HepG2 (cell line): Measurements from ENCODE around the gene SSR2. TPM values are rescaled to one million over a fixed set of nuclear protein-coding genes. Genes with fewer than 3 reads are reported as not detected.
A peak's percentile ranks its signal among the peaks of the same experiment; 100 is the strongest.

Experiments used
- ARID2 ChIP-seq: sonication (generic); formaldehyde crosslinking; IDR thresholded peaks from 2 replicates; pipeline ENCODE4 v1.8.1; 2022; ENCODE audit warnings: mild to moderate bottlenecking, missing genetic modification reagents, borderline replicate concordance
- BATF2 ChIP-seq: sonication (generic); formaldehyde crosslinking; IDR thresholded peaks from 2 replicates; pipeline ENCODE4 v1.8.0; 2022; ENCODE audit warnings: mild to moderate bottlenecking, missing genetic modification reagents, moderate library complexity
- CEBPG ChIP-seq: IDR thresholded peaks from 2 replicates; pipeline ENCODE4 v1.6.1; 2016
- GTF3A ChIP-seq: sonication (generic); formaldehyde crosslinking; conservative IDR thresholded peaks from 2 replicates; pipeline ENCODE4 v1.4.0; 2020; ENCODE audit warnings: mild to moderate bottlenecking, missing genetic modification reagents
- HOXA9 ChIP-seq: sonication (generic); formaldehyde crosslinking; IDR thresholded peaks from 2 replicates; pipeline ENCODE4 v1.8.1; 2022; ENCODE audit warnings: missing genetic modification reagents, mild to moderate bottlenecking, moderate library complexity, borderline replicate concordance
- JDP2 ChIP-seq: sonication (generic); formaldehyde crosslinking; IDR thresholded peaks from 2 replicates; pipeline ENCODE4 v1.8.1; 2022; ENCODE audit warnings: missing genetic modification reagents, borderline replicate concordance
- KLF9 ChIP-seq: IDR thresholded peaks from 2 replicates; pipeline ENCODE4 v1.6.1; 2016; ENCODE audit warnings: low read depth
- KMT2A ChIP-seq: sonication (generic); formaldehyde crosslinking; IDR thresholded peaks from 2 replicates; pipeline ENCODE4 v1.4.0; 2020; ENCODE audit warnings: missing genetic modification reagents
- LRRFIP1 ChIP-seq: sonication (generic); formaldehyde crosslinking; conservative IDR thresholded peaks from 2 replicates; pipeline ENCODE4 v1.4.0; 2020; ENCODE audit warnings: missing genetic modification reagents
- MEIS2 ChIP-seq: sonication (generic); formaldehyde crosslinking; IDR thresholded peaks from 2 replicates; pipeline ENCODE4 v1.9.0; 2021; ENCODE audit warnings: mild to moderate bottlenecking, missing genetic modification reagents
- NFE2L1 ChIP-seq: sonication (generic); formaldehyde crosslinking; IDR thresholded peaks from 2 replicates; pipeline ENCODE4 v1.4.0; 2020; ENCODE audit warnings: missing genetic modification reagents, mild to moderate bottlenecking, borderline replicate concordance
- NONO ChIP-seq, 2 experiments: fragments of 450-650 bp in 1 of 2; sonication (generic) in 1 of 2; formaldehyde crosslinking in 1 of 2; IDR thresholded peaks in 1 of 2; conservative IDR thresholded peaks in 1 of 2; 2 replicates each; pipeline versions ENCODE4 v1.6.1 to v1.8.0; 2017 to 2022; ENCODE audit warnings: mild to moderate bottlenecking in 1 of 2, missing genetic modification reagents in 1 of 2, moderate library complexity in 1 of 2
- REL ChIP-seq: sonication (generic); formaldehyde crosslinking; conservative IDR thresholded peaks from 2 replicates; pipeline ENCODE4 v1.8.0; 2022; ENCODE audit warnings: mild to moderate bottlenecking, missing genetic modification reagents, moderate library complexity
- SMARCC2 ChIP-seq: fragments of 450-650 bp; IDR thresholded peaks from 2 replicates; pipeline ENCODE4 v1.6.1; 2017; ENCODE audit warnings: antibody characterized with exemption, mild to moderate bottlenecking
- SOX6 ChIP-seq, 2 experiments: fragments of 450-650 bp in 1 of 2; sonication (generic) in 1 of 2; formaldehyde crosslinking in 1 of 2; IDR thresholded peaks; 2 replicates each; pipeline versions ENCODE4 v1.4.0 to v1.6.1; 2017 to 2020; ENCODE audit warnings: antibody characterized with exemption in 1 of 2, mild to moderate bottlenecking in 1 of 2, missing genetic modification reagents in 1 of 2
- TAF15 ChIP-seq: fragments of 200-400 bp; formaldehyde crosslinking; IDR thresholded peaks from one replicate; pipeline ENCODE4 v1.6.1; 2018; ENCODE audit warnings: mild to moderate bottlenecking, low read depth, low read length; ENCODE audit not compliant: poor library complexity, severe bottlenecking
- THAP11 ChIP-seq: IDR thresholded peaks from 2 replicates; pipeline ENCODE4 v1.6.1; 2016; ENCODE audit warnings: missing biosample characterization, missing genetic modification reagents
- ZFAT ChIP-seq: sonication (generic); formaldehyde crosslinking; conservative IDR thresholded peaks from 2 replicates; pipeline ENCODE4 v1.8.1; 2023; ENCODE audit warnings: missing genetic modification reagents, inconsistent platforms
- ZFP62 ChIP-seq: sonication (generic); formaldehyde crosslinking; IDR thresholded peaks from 2 replicates; pipeline ENCODE4 v1.4.0; 2020; ENCODE audit warnings: missing genetic modification reagents
- ZMYM4 ChIP-seq: sonication (generic); formaldehyde crosslinking; IDR thresholded peaks from 2 replicates; pipeline ENCODE4 v1.8.1; 2023; ENCODE audit warnings: mild to moderate bottlenecking, missing genetic modification reagents
- ZNF207 ChIP-seq: fragments of 450-650 bp; IDR thresholded peaks from 2 replicates; pipeline ENCODE4 v1.6.1; 2016; ENCODE audit warnings: antibody characterized with exemption, borderline replicate concordance
- ZNF326 ChIP-seq: sonication (generic); formaldehyde crosslinking; IDR thresholded peaks from 2 replicates; pipeline ENCODE4 v1.4.0; 2020; ENCODE audit warnings: missing genetic modification reagents, borderline replicate concordance
- ZNF549 ChIP-seq: sonication (generic); formaldehyde crosslinking; IDR thresholded peaks from 2 replicates; pipeline ENCODE4 v1.5.0; 2020; ENCODE audit warnings: missing genetic modification reagents
- ZNF639 ChIP-seq: conservative IDR thresholded peaks from 2 replicates; pipeline ENCODE4 v1.6.1; 2018; ENCODE audit warnings: missing genetic modification reagents
- ZNF772 ChIP-seq: sonication (generic); formaldehyde crosslinking; IDR thresholded peaks from 2 replicates; pipeline ENCODE4 v1.5.0; 2020; ENCODE audit warnings: mild to moderate bottlenecking, missing genetic modification reagents
- polyA plus RNA-seq, 8 experiments: library from polyadenylated mRNA; depleted of rRNA in 3 of 8; stranded (reverse) in 7 of 8; unstranded in 1 of 8; fragments of >200 nt; fragmentation: Illumina TruSeq in 4 of 8; extraction: Trizol in 4 of 8; gene quantifications; 2 replicates each; pipeline versions ENCODE4 v1.2.1 to v1.2.3, GENCODE V29; 2011 to 2016; ENCODE audit warnings: low read depth in 4 of 8, missing spikeins in 1 of 8, mixed read lengths in 1 of 8; ENCODE audit not compliant: insufficient read depth in 1 of 8
- total RNA-seq, 5 experiments: library from RNA; depleted of rRNA; stranded (reverse); fragments of >200 nt; fragmentation: Illumina TruSeq; extraction: Trizol; gene quantifications; 2 replicates each; pipeline ENCODE4 v1.2.3, GENCODE V29; 2016; ENCODE audit warnings: low read depth in 1 of 5
- TF ChIP-seq, protein P1 (sequence below): sonication (generic); formaldehyde crosslinking; IDR thresholded peaks from 2 replicates; pipeline ENCODE4 v1.5.1; 2020; ENCODE audit warnings: missing genetic modification reagents, mild to moderate bottlenecking, borderline replicate concordance

Gene SSR2
- total and polyA plus RNA-seq, 2 of the 13 experiments (the other 11 are each of a cell fraction or from before 2014, with no cell fraction given) = 284 to 461 TPM

DNA sequence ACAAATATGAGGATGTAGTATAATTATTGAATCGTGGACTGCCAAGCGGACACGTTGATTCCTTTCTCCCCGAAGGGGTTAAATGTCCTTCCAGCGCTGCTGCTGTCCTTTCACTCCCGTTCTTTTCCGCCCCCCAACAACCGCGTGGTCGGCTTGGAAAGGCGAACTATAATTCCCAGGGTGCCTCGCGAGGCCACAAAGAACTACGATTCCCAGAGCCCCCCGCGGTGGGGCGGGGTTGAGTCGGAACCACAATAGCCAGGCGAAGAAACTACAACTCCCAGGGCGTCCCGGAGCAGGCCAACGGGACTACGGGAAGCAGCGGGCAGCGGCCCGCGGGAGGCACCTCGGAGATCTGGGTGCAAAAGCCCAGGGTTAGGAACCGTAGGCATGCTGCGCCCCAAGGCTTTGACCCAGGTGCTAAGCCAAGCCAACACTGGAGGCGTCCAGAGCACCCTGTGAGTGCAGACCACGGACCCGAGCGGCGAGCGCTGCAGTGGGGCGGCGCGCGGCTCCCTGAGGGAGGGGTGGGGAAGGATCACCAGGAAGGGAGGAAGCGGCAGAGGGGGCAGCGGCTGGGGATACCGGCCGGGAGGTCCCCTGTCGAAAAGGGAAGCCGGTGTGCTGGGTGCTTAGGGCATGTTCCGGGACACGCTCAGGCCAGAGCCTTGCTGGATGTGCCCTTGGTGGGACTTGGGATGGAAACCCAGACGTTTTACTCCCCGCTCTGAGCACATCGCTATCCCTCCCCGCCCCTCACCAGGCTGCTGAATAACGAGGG is 33.9 kb upstream of the SSR2 start, which contains the start of gene LAMTOR2 (continued):
- TF ChIP-seq, protein P1, sequence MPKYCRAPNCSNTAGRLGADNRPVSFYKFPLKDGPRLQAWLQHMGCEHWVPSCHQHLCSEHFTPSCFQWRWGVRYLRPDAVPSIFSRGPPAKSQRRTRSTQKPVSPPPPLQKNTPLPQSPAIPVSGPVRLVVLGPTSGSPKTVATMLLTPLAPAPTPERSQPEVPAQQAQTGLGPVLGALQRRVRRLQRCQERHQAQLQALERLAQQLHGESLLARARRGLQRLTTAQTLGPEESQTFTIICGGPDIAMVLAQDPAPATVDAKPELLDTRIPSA (CRISPR knock-in tag) = no peak
- TF ChIP-seq HOXA9 (CRISPR knock-in tag) (no peak), ZNF207 (no peak), ZMYM4 (peak; percentile 78), ZFP62 (CRISPR knock-in tag) (0 out of 2 replicates have a peak, but pooled peaks have one; percentile 24), LRRFIP1 (CRISPR knock-in tag) (no peak), ZFAT (CRISPR knock-in tag) (no peak), NONO (IDR thresholded peaks at IDR 0.05) (no peak), NONO (CRISPR knock-in tag; conservative IDR thresholded peaks at IDR 0.05) (peak; percentile 77), BATF2 (no peak), NFE2L1 (CRISPR knock-in tag) (no peak), GTF3A (CRISPR knock-in tag) (no peak), REL (CRISPR knock-in tag) (no peak), SMARCC2 (no peak), ZNF326 (CRISPR knock-in tag) (no peak), THAP11 (CRISPR knock-in tag) (peak; percentile 99), ARID2 (CRISPR knock-in tag) (peak; percentile 21; the same call in 1 of the 2 replicates), JDP2 (CRISPR knock-in tag) (no peak), ZNF549 (CRISPR knock-in tag) (no peak), ZNF639 (CRISPR knock-in tag) (peak; percentile 52; the same call in 1 of the 2 replicates), KMT2A (CRISPR knock-in tag) (peak; percentile 23; the same call in 1 of the 2 replicates), ZNF772 (CRISPR knock-in tag) (peak; percentile 55; the same call in 1 of the 2 replicates), CEBPG (no peak; the same call in 1 of the 2 replicates), KLF9 (CRISPR knock-in tag) (no peak), SOX6 (IDR thresholded peaks at IDR 0.05) (no peak), SOX6 (CRISPR knock-in tag; IDR thresholded peaks at IDR 0.05) (peak; percentile 74), MEIS2 (CRISPR knock-in tag) (peak; percentile 54; the same call in 1 of the 2 replicates), TAF15 (no peak)
